Natural killer cell (primary cell): ENCODE measurements around the gene SLC35F3. TPM values are rescaled to one million over a fixed set of nuclear protein-coding genes. Genes with fewer than 3 reads are reported as not detected.

Experiments
- ATAC-seq, 3 donors: fragments of 150-1000 bp in 2 of 3; fragments of 200-7000 bp in 1 of 3; cut with Tn5 transposase; 1 replicate in 1 of 3; 2 replicates in 2 of 3; pipeline ENCODE4 v1.10.0; 2021; ENCODE audit warnings: mild to moderate bottlenecking in 2 of 3, moderate library complexity in 2 of 3
- DNase-seq, 2 donors: peaks; one replicate each; pipeline versions ENCODE4 v3.0.0 to v3.0.0-alpha.2; 2013 to 2021; ENCODE audit warnings: mixed read lengths in 1 of 2
- H3K27ac ChIP-seq: one replicate; pipeline ENCODE4 v1.5.1; 2013; ENCODE audit warnings: mild to moderate bottlenecking, low read length
- H3K27me3 ChIP-seq: one replicate; pipeline ENCODE4 v1.6.1; 2013; ENCODE audit warnings: low read length; ENCODE audit not compliant: control insufficient read depth, insufficient read depth
- H3K36me3 ChIP-seq: one replicate; pipeline ENCODE4 v1.6.1; 2013; ENCODE audit warnings: low read length; ENCODE audit not compliant: control insufficient read depth, insufficient read depth
- H3K4me1 ChIP-seq: one replicate; pipeline ENCODE4 v1.6.1; 2013; ENCODE audit warnings: low read length; ENCODE audit not compliant: control insufficient read depth, insufficient read depth
- H3K4me3 ChIP-seq: one replicate; pipeline ENCODE4 v1.5.1; 2013; ENCODE audit warnings: low read length
- H3K9me3 ChIP-seq: one replicate; pipeline ENCODE4 v1.6.1; 2013; ENCODE audit warnings: low read length; ENCODE audit not compliant: control insufficient read depth, insufficient read depth
- H3K27ac Mint-ChIP-seq, 2 donors: one replicate each; pipeline ENCODE4 v1.8.0; 2022; ENCODE audit warnings: mild to moderate bottlenecking in 2 of 2, mixed read lengths in 2 of 2, moderate library complexity in 1 of 2
- H3K27me3 Mint-ChIP-seq, 2 donors: one replicate each; pipeline ENCODE4 v1.8.0; 2022; ENCODE audit warnings: low read depth in 2 of 2, mixed read lengths in 2 of 2
- H3K36me3 Mint-ChIP-seq: one replicate; pipeline ENCODE4 v1.8.0; 2022; ENCODE audit warnings: mixed read lengths
- H3K4me1 Mint-ChIP-seq, 2 donors: one replicate each; pipeline ENCODE4 v1.8.0; 2022; ENCODE audit warnings: mixed read lengths in 2 of 2
- H3K4me3 Mint-ChIP-seq: one replicate; pipeline ENCODE4 v1.8.0; 2022; ENCODE audit warnings: mild to moderate bottlenecking, moderate library complexity, mixed read lengths
- H3K9me3 Mint-ChIP-seq, 2 donors: one replicate each; pipeline ENCODE4 v1.8.0; 2022; ENCODE audit warnings: mixed read lengths in 2 of 2
- CTCF ChIP-seq: fragments of 200-600 bp; IDR thresholded peaks from one replicate; pipeline ENCODE4 v1.8.0; 2022; ENCODE audit warnings: antibody characterized with exemption
- WGBS: methylation state at CpG from one replicate; pipeline ENCODE4 v1.1.7; 2013; ENCODE audit warnings: missing lambda C conversion rate; ENCODE audit not compliant: insufficient coverage; 5-methylcytosine and 5-hydroxymethylcytosine counted together
- intact Hi-C: fragments of 100-400 bp; cut with micrococcal nuclease; formaldehyde crosslinking; loops from one replicate; pipeline ENCODE4 v1.14.2; 2022
- total RNA-seq, 4 donors: library from RNA; stranded (reverse); fragments of 120-200 nt in 1 of 4; gene quantifications; one replicate each; pipeline versions ENCODE4 v1.2.3 to v1.2.4, GENCODE V29; 2013 to 2022

SLC35F3 gene
- total RNA-seq, 3 donors from 2014 or later (not counting 1 experiment from before 2014, with no cell fraction given) = not detected

- TF ChIP-seq CTCF = no peak
- no peaks in the 10 kb centered on the region for H3K9me3 Mint-ChIP-seq
- peaks cover 22% of the 10 kb centered on the region for H3K27me3 ChIP-seq
- intact Hi-C loops = no loop called here
- H3K4me1 ChIP-seq = peaks cover 21% of the 10 kb centered on the region
- no peak overlapping the region for H3K27ac ChIP-seq
- ATAC-seq (peak in 2 of 3 donors; percentile 62 to 76), DNase-seq (peak in 1 of 2 donors; percentile 74)
- no peaks in the 10 kb centered on the region for H3K36me3 Mint-ChIP-seq
- WGBS = 43% methylated on average over 4 of the region's 4 CpGs
- H3K4me1 Mint-ChIP-seq = peaks cover 0 to 4% of the 10 kb centered on the region in 2 donors
- peaks cover 33 to 34% of the 10 kb centered on the region in 2 donors for H3K27me3 Mint-ChIP-seq
- no peaks in the 10 kb centered on the region for H3K9me3 ChIP-seq
- H3K27ac Mint-ChIP-seq = no peak overlapping the region
- no peak overlapping the region for H3K4me3 ChIP-seq
- H3K36me3 ChIP-seq = no peaks in the 10 kb centered on the region
- peak overlapping the region; percentile 59 for H3K4me3 Mint-ChIP-seq
Observed at GRCh38 chr1:234212764-234213657, 308.5 kb downstream of the SLC35F3 start.

- intact Hi-C loops = no loop called here
- ATAC-seq (peak in 2 of 3 donors; percentile 23 to 30), DNase-seq (no peak)
- 16% methylated on average over 7 of the region's 8 CpGs for WGBS
- Histone ChIP-seq H3K27me3 (peaks cover 22% of the 10 kb centered on the region), H3K27ac (no peak overlapping the region), H3K9me3 (no peaks in the 10 kb centered on the region), H3K4me1 (peaks cover 21% of the 10 kb centered on the region), H3K4me3 (no peak overlapping the region), H3K36me3 (no peaks in the 10 kb centered on the region)
- no peaks in the 10 kb centered on the region for H3K9me3 Mint-ChIP-seq
- peaks cover 0 to 4% of the 10 kb centered on the region in 2 donors for H3K4me1 Mint-ChIP-seq
- TF ChIP-seq CTCF = no peak
- peak overlapping the region; percentile 50 for H3K4me3 Mint-ChIP-seq
- no peak overlapping the region for H3K27ac Mint-ChIP-seq
- peaks cover 29 to 37% of the 10 kb centered on the region in 2 donors for H3K27me3 Mint-ChIP-seq
- no peaks in the 10 kb centered on the region for H3K36me3 Mint-ChIP-seq
Observed at GRCh38 chr1:234213658-234214128, 309.2 kb downstream of the SLC35F3 start.

GRCh38 chr1:234214129-234214910 lies 309.8 kb downstream of the SLC35F3 start:
- H3K9me3 ChIP-seq = no peaks in the 10 kb centered on the region
- no peak overlapping the region for H3K27ac ChIP-seq
- H3K4me1 Mint-ChIP-seq = peaks cover 0 to 4% of the 10 kb centered on the region in 2 donors
- ATAC-seq (peak in 2 of 3 donors; percentile 52 to 71), DNase-seq (peak in 1 of 2 donors; percentile 63)
- peaks cover 22% of the 10 kb centered on the region for H3K27me3 ChIP-seq
- no peaks in the 10 kb centered on the region for H3K36me3 ChIP-seq
- no peak overlapping the region for H3K4me3 ChIP-seq
- intact Hi-C loops = no loop called here
- no peak overlapping the region for H3K27ac Mint-ChIP-seq
- peaks cover 21% of the 10 kb centered on the region for H3K4me1 ChIP-seq
- H3K9me3 Mint-ChIP-seq = no peaks in the 10 kb centered on the region
- no peak for TF ChIP-seq CTCF
- H3K27me3 Mint-ChIP-seq = peaks cover 27 to 37% of the 10 kb centered on the region in 2 donors
- WGBS = 2% methylated on average over 69 of the region's 69 CpGs
- no peaks in the 10 kb centered on the region for H3K36me3 Mint-ChIP-seq
- peak overlapping the region; percentile 50 for H3K4me3 Mint-ChIP-seq
